Stomach (tissue), 4 donors: ENCODE results near the gene MYT1.

Experiments
- CTCF ChIP-seq, 7 experiments: fragments of 450-650 bp in 4 of 7; fragments of 200-600 bp in 3 of 7; sonication (generic) in 3 of 7; IDR thresholded peaks; one replicate each; pipeline ENCODE4 v1.5.1; 2016 to 2019; ENCODE audit warnings: antibody characterized with exemption in 7 of 7, control low read depth in 2 of 7, mild to moderate bottlenecking in 1 of 7
- EP300 ChIP-seq: sonication (generic); formaldehyde crosslinking; IDR thresholded peaks from one replicate; pipeline ENCODE4 v1.6.1; 2017; ENCODE audit warnings: antibody characterized with exemption
- POLR2A ChIP-seq, 4 donors: fragments of 450-650 bp; IDR thresholded peaks; one replicate each; pipeline ENCODE4 v1.6.1; 2016; ENCODE audit warnings: antibody characterized with exemption in 4 of 4, control low read depth in 2 of 4, mild to moderate bottlenecking in 1 of 4, moderate library complexity in 1 of 4

- TF ChIP-seq CTCF (IDR thresholded peaks at IDR 0.05), result no peak
- TF ChIP-seq POLR2A (IDR thresholded peaks at IDR 0.05), result no peak
- TF ChIP-seq EP300, result no peak
These were observed 61.8 kb downstream of the MYT1 start for GRCh38 chr20:64225828-64226598.
